Measurements from ENCODE around the gene ARSI.
A peak's percentile ranks its signal among the peaks of the same experiment; 100 is the strongest.

ARSI gene

GRCh38 chr5:150326707-150327106 lies 24.0 kb upstream of the ARSI start:
- no peak for DNase-seq (ENCODE audit: low spot score)

GRCh38 chr5:150325426-150325825 lies 22.7 kb upstream of the ARSI start:
- DNase-seq (ENCODE audit: low spot score), result no peak

DNA sequence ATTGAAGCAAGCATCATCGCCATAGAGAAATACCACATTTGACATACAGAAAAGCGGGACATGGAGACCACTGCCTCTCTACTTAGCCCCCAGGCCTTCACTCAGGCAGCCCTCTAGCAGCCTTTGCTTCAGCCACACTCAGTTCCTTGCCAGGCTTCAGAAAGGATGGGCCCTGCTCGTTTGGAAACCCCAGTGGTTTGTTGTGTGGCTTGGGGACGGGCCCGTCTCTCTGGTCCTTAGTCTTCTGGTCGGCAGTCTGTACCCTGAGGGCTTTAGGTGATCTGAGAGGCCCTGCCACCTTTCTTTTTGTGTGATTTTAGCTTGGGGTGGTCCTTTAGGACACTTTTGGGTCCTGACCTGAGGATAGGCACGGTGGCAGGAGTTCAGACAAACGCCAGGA lies 21.1 kb upstream of the ARSI start:
- no peak for DNase-seq (ENCODE audit: low spot score)

DNA sequence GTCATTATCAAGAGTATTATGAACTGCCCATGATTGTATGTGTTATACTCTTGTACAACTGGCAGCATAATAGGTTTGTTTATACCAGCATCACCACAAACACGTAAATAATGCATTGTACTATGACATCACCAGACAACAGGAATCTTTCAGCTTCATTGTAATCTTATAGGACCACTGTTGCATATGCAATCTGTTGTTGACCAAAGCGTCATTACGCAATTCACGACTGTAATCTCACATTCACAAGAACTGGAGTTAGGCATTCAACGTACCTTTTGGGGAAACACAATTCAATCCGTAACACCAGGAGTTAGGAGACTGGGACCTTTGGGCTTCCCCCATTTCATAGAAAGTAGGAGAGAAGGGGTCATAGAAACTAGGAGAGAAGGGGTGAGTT lies 20.4 kb upstream of the ARSI start:
- no peak for DNase-seq (ENCODE audit: low spot score)

DNA sequence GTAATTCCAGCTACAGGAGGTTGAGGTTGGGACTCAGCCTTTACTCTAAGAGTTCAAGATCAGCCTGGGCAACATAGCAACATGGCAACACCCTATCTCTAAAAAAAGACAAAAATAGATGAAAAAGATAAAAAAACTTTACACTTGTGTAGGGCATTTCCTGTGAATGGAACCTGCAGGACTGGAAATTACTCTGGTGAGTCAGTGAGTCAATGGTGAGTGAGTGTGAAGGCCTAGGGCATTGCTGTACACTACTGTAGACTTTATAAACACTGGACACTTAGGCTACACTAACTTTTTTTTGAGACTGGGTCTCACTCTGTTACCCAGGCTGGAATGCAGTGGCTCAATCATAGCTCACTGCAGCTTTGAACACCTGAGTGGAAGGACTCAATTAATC lies 19.5 kb upstream of the ARSI start:
- peak; percentile 76 for DNase-seq (ENCODE audit: low spot score)

- DNase-seq (ENCODE audit: low spot score), result no peak
These were observed 19.1 kb upstream of the ARSI start for GRCh38 chr5:150321784-150322183.

- no peak for DNase-seq (ENCODE audit: low spot score)
These were observed 18.5 kb upstream of the ARSI start for GRCh38 chr5:150321211-150321610.

DNA sequence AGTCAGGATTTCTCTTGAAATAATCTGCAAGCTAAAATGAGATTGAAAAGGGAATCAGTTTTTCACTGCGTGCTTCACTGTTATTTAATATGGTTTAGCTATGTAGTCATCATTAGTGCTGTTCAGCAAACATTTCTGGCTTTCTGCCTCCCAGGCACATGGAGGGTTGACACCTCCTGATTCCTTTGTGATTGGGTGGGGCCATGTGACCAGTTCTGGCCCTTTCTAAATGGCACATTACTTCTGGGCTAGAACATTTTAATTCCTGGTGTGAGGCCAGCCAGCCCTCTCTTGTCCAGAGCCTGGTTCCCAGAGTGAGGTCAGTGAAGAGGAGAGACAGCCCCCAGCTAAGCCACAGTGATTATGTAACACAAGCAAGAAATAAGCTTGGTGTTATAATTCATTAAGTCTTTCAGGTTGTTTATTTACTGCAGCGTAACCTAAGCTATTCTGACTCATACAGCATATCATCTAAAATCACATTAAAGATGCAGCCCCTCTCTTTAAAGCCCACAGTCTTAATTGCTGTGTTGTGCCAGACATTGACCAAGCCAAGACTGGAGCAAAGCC lies 17.4 kb upstream of the ARSI start:
- DNase-seq (ENCODE audit: low spot score), result no peak

- no peak for DNase-seq (ENCODE audit: low spot score)
These were observed 16.7 kb upstream of the ARSI start for GRCh38 chr5:150319484-150319790.

- no peak for DNase-seq (ENCODE audit: low spot score)
These were observed 16.1 kb upstream of the ARSI start for GRCh38 chr5:150318613-150319483.

GRCh38 chr5:150317048-150318003 lies 14.6 kb upstream of the ARSI start:
- DNase-seq (ENCODE audit: low spot score), result peak; percentile 100

DNA sequence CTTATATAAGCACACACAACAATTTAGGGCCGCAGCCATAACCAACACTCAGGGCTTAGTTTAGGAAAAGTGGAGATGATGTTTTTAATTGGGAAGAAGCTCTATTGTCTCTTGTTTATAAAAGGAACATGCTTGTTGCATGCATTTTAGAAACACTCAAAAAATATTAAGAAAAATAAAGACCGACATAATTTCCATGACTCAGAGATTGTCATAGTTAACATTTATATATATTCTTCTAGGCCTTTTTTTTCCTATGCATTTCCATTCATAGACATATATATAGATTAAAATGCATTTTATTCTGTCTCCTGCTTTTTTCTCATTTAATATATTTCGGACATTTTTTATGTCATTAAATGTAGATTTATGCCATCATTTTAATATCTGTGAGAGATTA lies 13.6 kb upstream of the ARSI start:
- DNase-seq (ENCODE audit: low spot score), result peak; percentile 33

DNA sequence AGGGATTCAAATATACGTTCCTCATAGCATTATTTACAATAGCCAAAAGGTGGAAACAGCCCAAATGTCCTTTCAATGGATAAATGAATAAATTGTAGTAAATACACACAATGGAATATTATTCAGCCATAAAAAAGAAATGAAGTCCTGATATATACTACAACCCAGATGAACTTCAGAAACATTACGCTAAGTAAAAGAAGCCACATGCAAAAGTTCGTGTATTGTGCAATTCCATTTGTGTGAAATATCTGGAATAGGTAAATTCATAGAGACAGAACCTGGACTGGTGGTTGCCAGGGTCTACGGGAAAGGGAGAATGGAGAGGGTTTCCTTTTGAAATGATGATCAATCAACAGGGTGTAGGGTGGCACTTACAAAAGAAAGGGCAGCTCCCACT lies 12.5 kb upstream of the ARSI start:
- no peak for DNase-seq (ENCODE audit: low spot score)

GRCh38 chr5:150313921-150314716 lies 11.4 kb upstream of the ARSI start:
- no peak for DNase-seq (ENCODE audit: low spot score)

DNA sequence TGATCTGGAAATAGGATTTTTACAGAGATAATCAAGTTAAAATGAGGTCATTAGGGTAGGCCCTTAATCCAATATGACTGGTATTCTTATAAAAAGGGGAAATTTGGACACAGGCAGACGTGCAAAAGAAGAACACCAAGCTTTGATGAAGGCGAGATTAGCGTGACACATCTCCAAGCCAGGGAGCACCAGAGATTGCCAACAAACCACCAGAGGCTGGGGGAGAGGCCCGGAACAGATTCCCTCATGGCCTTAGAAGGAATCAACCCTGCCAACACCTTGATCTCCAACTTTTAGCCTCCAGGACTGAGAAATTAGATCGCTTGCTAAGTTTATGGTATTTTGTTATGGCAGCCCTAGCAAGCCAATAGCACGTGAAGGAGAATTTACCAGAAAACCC lies 10.8 kb upstream of the ARSI start:
- no peak for DNase-seq (ENCODE audit: low spot score)

DNA sequence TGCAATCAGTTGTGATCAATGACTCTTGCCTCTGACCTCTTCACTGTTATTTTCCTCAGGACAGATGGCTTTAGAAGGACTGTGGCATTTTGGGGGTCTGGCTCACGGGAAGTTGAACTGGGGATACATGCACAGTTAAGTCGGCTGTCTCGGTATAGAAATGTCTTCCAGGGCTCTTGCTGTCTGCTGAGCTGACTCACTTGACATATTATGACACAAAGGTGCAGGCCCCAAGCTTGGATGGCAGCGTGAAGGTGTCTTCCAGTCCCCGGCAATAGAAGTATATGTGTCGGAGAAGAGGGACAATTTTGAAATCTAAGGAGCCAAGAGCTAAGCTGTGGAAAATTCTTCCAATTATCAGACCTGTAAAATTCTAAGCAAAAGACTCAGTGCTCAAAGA lies 9.8 kb upstream of the ARSI start:
- DNase-seq (ENCODE audit: low spot score), result no peak

DNA sequence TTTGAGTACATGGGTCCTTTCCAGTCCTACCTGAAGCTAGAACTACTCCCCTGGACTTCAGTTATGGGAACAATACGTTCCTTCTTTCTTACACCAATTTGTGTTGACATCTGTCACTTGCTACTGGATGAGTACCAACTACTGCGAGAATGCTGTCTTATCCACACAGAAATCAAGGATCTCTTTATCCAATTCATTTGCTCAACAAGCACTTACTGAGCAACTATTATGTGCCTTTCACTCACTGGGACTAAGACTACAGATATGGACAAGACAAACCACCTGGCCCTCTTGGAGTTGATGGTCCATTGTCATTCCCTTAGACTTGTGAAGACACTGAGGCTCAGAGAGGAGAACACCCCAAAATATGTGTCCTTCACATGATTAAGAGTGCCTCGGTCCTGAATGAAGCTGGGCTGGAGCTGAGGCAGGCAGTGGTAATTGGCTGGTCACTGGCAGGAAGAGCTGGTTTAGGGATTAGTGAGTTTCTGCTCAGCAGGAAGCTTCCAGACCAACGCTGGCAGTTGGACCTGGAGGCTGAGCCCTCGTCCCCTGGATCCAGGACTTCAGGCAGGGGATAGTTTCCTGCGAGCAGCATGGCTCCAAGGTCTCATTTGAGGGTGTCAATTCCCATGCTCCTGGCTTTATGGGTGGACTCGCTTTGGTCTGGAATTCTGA lies 8.4 kb upstream of the ARSI start:
- DNase-seq (ENCODE audit: low spot score), result no peak

- no peak for DNase-seq (ENCODE audit: low spot score)
These were observed 7.5 kb upstream of the ARSI start for GRCh38 chr5:150310246-150310645.

- DNase-seq (ENCODE audit: low spot score), result no peak
These were observed 7.2 kb upstream of the ARSI start for GRCh38 chr5:150309886-150310239.

- DNase-seq (ENCODE audit: low spot score), result no peak
These were observed 6.6 kb upstream of the ARSI start for GRCh38 chr5:150309101-150309885.

Measured in kidney capillary endothelial cell (primary cell).